ENCODE measurements around the gene KIAA1328.
"Not testable (repeated sequence)": the region's sequence is repeated elsewhere in the genome, so short reads cannot be mapped to it uniquely, and the experiment has no call there.

KIAA1328 gene

GRCh38 chr18:36813824-36814223, 15.1 kb upstream of the KIAA1328 start:
- DNase-seq (ENCODE audit: low read depth in 1 of 2, low spot score in 1 of 2), result no peak
- no peak overlapping the region for H3K27ac ChIP-seq (replicated peaks)
- TF ChIP-seq REST (IDR thresholded peaks at IDR 0.05; ENCODE audit: insufficient replicate concordance, low read depth) (no peak), CTCF (IDR thresholded peaks at IDR 0.05; ENCODE audit: insufficient read depth, low read length) (no peak), GABPA (IDR thresholded peaks at IDR 0.05; ENCODE audit: low read depth) (no peak), SPI1 (IDR thresholded peaks at IDR 0.05; ENCODE audit: borderline replicate concordance, low read depth) (no peak)
- H3K4me3 ChIP-seq (replicated peaks; ENCODE audit: insufficient read depth, low read length), result no peak overlapping the region
- no peaks in the 10 kb centered on the region for H3K27me3 ChIP-seq (ENCODE audit: insufficient read depth, poor library complexity, severe bottlenecking)

- H3K27me3 ChIP-seq (ENCODE audit: insufficient read depth, poor library complexity, severe bottlenecking), result no peaks in the 10 kb centered on the region
- no peak for TF ChIP-seq REST (IDR thresholded peaks at IDR 0.05; ENCODE audit: insufficient replicate concordance, low read depth)
- TF ChIP-seq CTCF (IDR thresholded peaks at IDR 0.05; ENCODE audit: insufficient read depth, low read length), result no peak
- TF ChIP-seq POLR2AphosphoS5 (IDR thresholded peaks at IDR 0.05; ENCODE audit: low read depth), result no peak
- no peak for TF ChIP-seq SPI1 (IDR thresholded peaks at IDR 0.05; ENCODE audit: borderline replicate concordance, low read depth)
- TF ChIP-seq GABPA (IDR thresholded peaks at IDR 0.05; ENCODE audit: low read depth), result no peak
- no peak overlapping the region for H3K27ac ChIP-seq (replicated peaks)
- no peak for DNase-seq (ENCODE audit: low read depth in 1 of 2, low spot score in 1 of 2)
- H3K4me3 ChIP-seq (replicated peaks; ENCODE audit: insufficient read depth, low read length), result no peak overlapping the region
These were observed 13.9 kb upstream of the KIAA1328 start for GRCh38 chr18:36814994-36815393.

- DNase-seq (ENCODE audit: low read depth in 1 of 2, low spot score in 1 of 2); H3K27me3 ChIP-seq (ENCODE audit: insufficient read depth, poor library complexity, severe bottlenecking); H3K27ac ChIP-seq (replicated peaks); H3K4me3 ChIP-seq (replicated peaks; ENCODE audit: insufficient read depth, low read length): not testable (repeated sequence)
These were observed 12.8 kb upstream of the KIAA1328 start for GRCh38 chr18:36816096-36816495.

GRCh38 chr18:36817039-36817438, 11.9 kb upstream of the KIAA1328 start:
- no peak overlapping the region for H3K4me3 ChIP-seq (replicated peaks; ENCODE audit: insufficient read depth, low read length)
- no peak for TF ChIP-seq GABPA (IDR thresholded peaks at IDR 0.05; ENCODE audit: low read depth)
- no peak for TF ChIP-seq REST (IDR thresholded peaks at IDR 0.05; ENCODE audit: insufficient replicate concordance, low read depth)
- no peak for TF ChIP-seq SPI1 (IDR thresholded peaks at IDR 0.05; ENCODE audit: borderline replicate concordance, low read depth)
- no peak for TF ChIP-seq POLR2AphosphoS5 (IDR thresholded peaks at IDR 0.05; ENCODE audit: low read depth)
- no peak for TF ChIP-seq CTCF (IDR thresholded peaks at IDR 0.05; ENCODE audit: insufficient read depth, low read length)
- DNase-seq (ENCODE audit: low read depth in 1 of 2, low spot score in 1 of 2), result no peak
- no peaks in the 10 kb centered on the region for H3K27me3 ChIP-seq (ENCODE audit: insufficient read depth, poor library complexity, severe bottlenecking)
- H3K27ac ChIP-seq (replicated peaks), result no peak overlapping the region
